SIG-M5 treated with dmso at 0.1 percent for 504 hours (cell line): ENCODE results near the gene PLIN4.

Experiments
- DNase-seq: peaks from one replicate; lab custom pipeline; 2025; ENCODE audit not compliant: unreplicated experiment; lab: John Stamatoyannopoulos, UW

PLIN4 gene

DNA sequence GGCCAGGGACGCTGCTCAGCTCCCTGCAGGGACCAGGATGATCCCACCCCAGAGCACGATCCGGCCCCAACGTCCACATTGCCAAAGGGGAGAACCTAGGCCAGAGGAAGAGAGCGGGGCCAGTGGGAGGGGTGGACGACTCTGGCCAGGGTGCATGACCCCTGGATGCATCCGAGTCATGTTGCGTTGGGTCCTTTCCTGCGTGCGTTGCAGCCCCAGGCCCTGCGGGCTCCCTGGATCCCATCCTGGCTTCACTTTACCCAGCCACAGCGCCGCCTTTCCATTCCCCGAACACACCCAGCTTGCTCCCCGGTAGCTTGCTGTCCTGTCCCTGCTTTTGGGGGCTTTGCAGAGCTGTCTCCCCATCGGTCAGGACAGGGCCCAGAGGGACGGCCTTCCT, 10.5 kb downstream of the PLIN4 start:
- DNase-seq: no peak

DNA sequence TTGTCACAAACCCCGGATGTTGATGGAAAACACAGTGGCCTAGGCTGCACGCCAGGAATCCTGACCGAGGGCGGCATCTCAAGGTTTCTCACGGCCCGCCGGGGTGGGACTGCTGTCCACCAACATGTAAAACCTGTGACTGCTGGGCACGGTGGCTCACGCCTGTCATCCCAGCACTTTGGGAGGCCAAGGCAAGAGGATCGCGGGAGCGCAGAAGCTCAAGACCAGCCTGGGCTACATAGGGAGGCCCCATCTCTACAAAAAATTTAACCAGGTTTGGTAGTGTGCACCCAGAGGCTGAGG, 11.2 kb downstream of the PLIN4 start:
- DNase-seq: no peak

- DNase-seq: peak; percentile 29
Observed at GRCh38 chr19:4506449-4507149, 11.7 kb downstream of the PLIN4 start.

DNA sequence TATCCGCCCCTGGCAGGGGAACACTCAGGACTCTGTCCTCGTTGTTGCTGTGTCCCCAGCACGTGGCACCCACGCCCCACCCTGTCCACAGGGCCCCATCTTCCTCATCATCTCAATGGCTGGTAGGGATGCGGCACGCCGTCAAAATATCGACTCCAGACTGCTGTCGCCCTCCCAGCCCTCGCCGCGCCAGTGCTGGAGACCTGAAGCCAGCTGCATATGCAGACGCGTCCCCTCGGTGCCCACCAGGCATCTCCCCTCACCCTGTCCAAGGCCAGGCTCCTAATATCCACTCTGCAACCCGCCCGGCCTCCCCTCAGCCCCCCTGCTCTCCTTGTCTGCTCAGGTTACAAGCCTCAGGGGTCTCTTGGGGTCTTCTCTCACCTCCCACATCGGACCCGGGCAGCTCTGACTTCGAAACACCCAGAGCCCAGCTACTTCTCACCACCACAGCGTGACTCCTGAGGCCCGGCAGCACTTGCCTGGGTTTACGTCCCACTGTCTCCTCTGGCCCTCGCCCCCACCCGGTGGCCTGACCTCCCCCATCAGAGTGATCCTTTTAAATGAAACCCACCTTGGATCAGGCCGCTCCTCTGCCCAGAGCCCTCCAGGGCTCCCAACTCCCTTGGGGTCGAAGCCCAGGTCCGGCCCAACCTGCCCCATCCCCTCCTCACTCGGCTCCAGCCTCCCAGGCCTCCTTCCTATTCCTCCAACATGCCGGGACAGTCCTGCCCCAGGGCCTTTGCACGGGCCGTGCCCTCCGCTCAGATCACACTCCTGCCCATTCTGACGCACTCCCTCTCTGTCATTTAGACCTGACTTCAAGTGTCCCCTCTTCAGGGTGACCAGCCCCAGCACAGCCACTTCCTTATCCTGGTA, 12.5 kb downstream of the PLIN4 start:
- no peak for DNase-seq

GRCh38 chr19:4504891-4505569, 13.3 kb downstream of the PLIN4 start:
- DNase-seq: no peak

- no peak for DNase-seq
Observed at GRCh38 chr19:4504297-4504701, 14.0 kb downstream of the PLIN4 start.

DNA sequence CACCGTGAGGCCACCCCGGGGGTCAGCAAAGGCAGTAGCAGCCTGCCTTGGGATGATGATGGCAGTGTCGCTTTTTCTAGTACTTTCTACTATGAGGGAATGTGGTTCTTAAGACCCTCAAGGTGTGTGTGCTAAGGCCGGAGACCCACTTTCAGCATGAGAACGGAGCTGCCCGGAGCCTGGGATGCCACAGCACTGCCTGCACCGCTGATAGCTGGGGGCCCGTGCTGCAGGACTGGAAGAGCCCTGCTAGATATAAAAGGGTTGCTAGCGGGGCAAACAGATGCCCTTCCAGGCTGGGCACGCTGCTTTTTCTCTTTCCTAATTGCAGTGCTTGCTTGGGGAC, 14.5 kb downstream of the PLIN4 start:
- DNase-seq: no peak

DNA sequence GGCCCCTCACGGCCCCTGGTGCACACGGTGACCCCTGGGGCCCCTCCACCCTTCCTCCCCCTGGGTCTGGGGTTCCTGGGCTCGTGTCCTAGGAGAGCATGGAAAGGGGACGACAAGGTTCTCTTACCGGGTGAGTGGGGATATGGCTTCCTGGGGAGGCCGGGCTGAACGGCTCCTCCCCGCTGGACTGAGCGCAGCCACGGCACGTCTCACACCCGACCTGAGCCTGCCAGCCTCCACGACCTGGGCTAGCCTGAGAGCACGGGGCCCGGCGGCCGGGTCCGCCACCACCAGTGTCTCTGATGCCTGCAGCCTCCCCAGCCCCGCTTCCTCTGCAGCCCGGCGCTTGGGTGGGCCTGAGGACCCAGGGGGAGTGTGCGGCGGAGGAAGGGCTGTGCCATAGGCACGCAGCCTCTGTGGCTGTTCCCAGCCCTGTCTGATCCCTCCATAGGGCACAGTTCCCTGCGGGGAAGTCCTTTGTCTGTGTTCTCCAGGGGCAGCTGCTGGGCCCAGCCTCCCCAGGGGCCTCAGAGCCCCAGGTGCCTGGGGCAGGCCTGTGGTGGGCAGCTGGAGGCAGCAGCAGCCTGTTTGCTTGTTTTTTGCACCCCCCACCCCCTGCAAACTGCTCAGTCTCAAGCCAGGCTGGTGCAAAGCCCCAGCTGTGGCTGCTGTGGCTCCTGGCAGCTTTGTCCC, 15.0 kb downstream of the PLIN4 start:
- no peak for DNase-seq

- no peak for DNase-seq
Observed at GRCh38 chr19:4502282-4503131, 15.8 kb downstream of the PLIN4 start.

GRCh38 chr19:4501691-4502090, 16.6 kb downstream of the PLIN4 start:
- no peak for DNase-seq

DNA sequence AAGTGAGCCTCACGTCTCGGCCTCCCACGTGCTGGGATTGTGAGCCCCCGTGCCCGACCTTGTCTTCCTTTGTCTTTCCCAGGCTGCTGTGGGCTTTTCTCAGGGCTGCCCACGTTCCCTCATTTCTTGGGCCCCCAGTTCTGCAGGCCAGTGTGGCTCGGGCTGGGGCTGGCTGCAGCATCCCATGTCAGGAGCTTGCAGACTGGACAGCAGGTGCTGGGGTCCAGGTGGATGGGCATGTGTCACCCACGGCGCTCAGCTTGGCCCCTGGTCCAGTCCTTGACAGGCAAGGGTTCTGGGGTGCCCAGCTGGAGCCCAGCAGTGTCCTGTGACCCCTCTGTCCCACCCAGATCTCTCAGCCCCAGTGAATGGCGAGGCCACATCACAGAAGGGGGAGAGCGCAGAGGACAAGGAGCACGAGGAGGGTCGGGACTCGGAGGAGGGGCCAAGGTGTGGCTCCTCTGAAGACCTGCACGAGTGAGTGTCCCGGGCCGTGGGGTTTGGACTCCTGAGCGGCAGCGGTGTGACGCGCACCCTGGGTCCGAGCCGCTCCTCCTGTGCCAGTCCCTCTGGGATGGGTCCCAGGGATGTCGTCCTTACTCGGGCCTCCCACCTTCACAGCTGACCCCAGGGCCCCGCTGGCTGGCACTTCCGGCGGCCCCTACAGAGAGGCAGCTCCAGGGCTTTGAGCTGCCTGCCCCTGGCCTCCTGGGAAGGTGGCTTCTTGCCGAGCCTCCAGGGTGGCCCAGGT, 17.3 kb downstream of the PLIN4 start:
- no peak for DNase-seq

GRCh38 chr19:4499855-4500254, 18.4 kb downstream of the PLIN4 start:
- no peak for DNase-seq

- DNase-seq: no peak
Observed at GRCh38 chr19:4499318-4499717, 19.0 kb downstream of the PLIN4 start.

- no peak for DNase-seq
Observed at GRCh38 chr19:4498694-4499093, 19.6 kb downstream of the PLIN4 start.

DNA sequence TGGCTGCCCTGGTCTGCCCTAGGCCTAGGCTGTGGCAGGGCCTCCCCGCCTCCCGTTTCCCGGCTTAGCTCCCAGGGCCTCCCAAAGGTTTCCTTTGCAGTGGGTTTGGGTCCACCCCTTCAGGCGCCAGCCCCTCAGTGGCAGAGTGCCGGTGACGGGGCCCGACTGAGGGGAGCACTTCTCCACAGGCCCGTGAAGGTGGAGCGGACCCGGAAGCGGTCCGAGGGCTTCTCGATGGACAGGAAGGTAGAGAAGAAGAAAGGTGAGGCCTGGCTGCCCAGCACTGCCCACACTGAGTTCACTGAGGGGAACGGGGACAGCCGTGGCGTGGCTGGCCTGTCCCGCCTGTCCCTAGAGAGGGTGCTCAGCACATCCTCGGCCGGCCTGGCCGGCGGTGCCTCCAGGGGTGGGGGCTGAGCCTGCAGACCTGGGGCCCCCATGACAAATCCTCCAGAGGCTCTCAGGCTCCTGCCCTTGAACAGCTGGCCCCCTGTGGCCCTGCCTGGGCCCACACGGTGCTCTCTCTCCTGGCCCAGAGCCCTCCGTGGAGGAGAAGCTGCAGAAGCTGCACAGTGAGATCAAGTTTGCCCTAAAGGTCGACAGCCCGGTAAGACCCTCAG, 20.4 kb downstream of the PLIN4 start:
- DNase-seq: no peak

DNA sequence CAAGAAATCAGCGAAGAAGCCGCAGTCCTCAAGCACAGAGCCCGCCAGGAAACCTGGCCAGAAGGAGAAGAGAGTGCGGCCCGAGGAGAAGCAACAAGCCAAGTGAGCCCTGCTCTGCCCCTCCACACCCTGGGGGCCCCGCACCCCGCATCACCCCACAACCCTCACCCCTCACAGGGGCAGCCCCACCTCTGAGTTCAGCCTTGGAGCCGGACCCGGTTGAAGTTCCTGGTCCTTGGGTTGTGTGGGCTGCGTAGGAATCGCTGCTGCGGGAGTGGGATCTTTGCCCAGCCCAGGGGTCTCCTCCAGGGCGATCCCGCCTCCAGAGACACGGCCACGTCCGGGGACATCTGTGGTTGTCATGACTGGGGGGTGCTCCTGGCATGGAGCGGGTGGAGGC, 22.0 kb downstream of the PLIN4 start:
- no peak for DNase-seq

- no peak for DNase-seq
Observed at GRCh38 chr19:4495471-4495870, 22.8 kb downstream of the PLIN4 start.

DNA sequence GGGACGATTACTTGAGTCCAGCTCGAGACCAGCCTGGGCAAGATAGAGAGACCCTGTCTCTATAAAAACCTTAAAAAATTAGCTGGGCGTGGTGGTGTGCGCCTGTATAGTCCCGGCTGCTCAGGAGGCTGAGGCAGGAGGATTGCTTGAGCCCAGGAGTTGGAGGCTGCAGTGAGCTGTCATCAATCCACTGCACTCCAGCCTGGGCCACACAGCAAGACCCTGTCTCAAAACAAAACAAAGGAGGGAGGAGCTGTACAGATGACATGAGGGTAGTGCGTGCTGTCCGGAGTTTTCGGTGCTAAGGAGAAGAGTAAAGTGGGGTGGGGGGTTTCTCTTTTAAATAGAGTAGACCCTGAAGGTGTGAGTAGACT, 23.6 kb downstream of the PLIN4 start:
- DNase-seq: no peak

GRCh38 chr19:4493929-4494690, 24.2 kb downstream of the PLIN4 start:
- no peak for DNase-seq
